A673 (cell line): ENCODE measurements around the gene RAD50.

Experiments used
- EZH2 ChIP-seq: fragments of 200-600 bp; sonication (generic); IDR thresholded peaks from 2 replicates; pipeline ENCODE4 v1.6.1; 2017; ENCODE audit warnings: borderline replicate concordance, low read depth, mild to moderate bottlenecking, mixed read lengths, antibody characterized with exemption, low read length; ENCODE audit not compliant: poor library complexity, severe bottlenecking
- TF ChIP-seq, protein P1 (sequence below): fragments of 300-800, 200-600 bp; sonication (generic); conservative IDR thresholded peaks from 2 replicates; pipeline ENCODE4 v1.5.1; 2017; ENCODE audit warnings: low read depth, mild to moderate bottlenecking, antibody characterized with exemption, low read length, moderate library complexity, mixed read lengths

DNA sequence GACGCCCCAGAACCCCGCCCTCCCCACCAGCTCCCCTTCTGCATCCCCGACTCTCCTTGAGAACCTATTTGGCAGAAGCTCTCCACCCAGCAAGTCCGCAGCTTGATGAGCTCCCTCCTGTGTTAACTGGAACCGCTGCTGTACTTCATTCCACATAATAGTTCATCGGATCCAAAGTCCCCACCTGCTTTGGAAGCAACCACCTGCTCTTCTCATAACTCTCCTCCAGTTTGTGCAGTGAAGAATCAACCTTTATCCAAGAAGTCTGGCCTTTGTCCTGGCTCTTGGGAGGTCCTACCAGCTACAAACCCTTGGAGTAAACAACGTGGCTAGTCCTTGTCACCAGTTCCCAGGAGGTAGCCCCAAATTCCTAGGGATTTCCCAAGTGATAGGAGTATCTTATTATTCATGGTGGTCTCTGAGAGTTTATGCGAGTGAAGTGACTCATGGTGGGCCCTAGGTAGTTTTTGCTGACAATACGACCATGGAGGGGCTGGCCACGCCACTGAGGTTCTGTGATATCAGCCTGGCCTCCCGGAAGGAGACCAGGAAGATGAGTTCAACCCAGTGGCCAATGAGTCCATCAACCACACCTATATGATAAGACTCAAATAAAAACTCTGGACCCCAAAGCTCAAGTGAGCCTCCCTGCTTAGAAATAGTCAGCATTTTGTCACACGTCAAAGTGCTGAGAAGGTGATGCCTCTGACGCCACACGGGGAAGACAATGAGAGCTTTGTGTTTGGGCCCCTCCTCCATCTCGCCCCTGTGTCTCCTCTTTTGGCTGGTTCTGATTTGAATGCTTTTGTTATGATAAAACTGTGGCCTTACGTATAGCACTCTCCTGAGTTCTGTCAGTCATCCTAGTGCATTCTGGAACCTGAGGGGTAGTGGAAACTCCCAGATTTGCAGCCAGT lies 113.4 kb downstream of the RAD50 start:
- TF ChIP-seq, protein P1, sequence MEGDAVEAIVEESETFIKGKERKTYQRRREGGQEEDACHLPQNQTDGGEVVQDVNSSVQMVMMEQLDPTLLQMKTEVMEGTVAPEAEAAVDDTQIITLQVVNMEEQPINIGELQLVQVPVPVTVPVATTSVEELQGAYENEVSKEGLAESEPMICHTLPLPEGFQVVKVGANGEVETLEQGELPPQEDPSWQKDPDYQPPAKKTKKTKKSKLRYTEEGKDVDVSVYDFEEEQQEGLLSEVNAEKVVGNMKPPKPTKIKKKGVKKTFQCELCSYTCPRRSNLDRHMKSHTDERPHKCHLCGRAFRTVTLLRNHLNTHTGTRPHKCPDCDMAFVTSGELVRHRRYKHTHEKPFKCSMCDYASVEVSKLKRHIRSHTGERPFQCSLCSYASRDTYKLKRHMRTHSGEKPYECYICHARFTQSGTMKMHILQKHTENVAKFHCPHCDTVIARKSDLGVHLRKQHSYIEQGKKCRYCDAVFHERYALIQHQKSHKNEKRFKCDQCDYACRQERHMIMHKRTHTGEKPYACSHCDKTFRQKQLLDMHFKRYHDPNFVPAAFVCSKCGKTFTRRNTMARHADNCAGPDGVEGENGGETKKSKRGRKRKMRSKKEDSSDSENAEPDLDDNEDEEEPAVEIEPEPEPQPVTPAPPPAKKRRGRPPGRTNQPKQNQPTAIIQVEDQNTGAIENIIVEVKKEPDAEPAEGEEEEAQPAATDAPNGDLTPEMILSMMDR = no peak
- no peak for TF ChIP-seq EZH2
